ENCODE data around the gene HIPK2.

GRCh38 chr7:139557857-139558581, 219.8 kb downstream of the HIPK2 start:
- TF ChIP-seq, protein P1, sequence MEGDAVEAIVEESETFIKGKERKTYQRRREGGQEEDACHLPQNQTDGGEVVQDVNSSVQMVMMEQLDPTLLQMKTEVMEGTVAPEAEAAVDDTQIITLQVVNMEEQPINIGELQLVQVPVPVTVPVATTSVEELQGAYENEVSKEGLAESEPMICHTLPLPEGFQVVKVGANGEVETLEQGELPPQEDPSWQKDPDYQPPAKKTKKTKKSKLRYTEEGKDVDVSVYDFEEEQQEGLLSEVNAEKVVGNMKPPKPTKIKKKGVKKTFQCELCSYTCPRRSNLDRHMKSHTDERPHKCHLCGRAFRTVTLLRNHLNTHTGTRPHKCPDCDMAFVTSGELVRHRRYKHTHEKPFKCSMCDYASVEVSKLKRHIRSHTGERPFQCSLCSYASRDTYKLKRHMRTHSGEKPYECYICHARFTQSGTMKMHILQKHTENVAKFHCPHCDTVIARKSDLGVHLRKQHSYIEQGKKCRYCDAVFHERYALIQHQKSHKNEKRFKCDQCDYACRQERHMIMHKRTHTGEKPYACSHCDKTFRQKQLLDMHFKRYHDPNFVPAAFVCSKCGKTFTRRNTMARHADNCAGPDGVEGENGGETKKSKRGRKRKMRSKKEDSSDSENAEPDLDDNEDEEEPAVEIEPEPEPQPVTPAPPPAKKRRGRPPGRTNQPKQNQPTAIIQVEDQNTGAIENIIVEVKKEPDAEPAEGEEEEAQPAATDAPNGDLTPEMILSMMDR (conservative IDR thresholded peaks at IDR 0.05 in 1 of 2, IDR thresholded peaks at IDR 0.05 in 1 of 2; ENCODE audit: extremely low read depth in 1 of 2, insufficient read depth in 1 of 2, low read depth in 1 of 2, low read length in 2 of 2): no peak
- TF ChIP-seq EZH2 (IDR thresholded peaks at IDR 0.05; ENCODE audit: borderline replicate concordance, low read length): no peak
